Activated CD4-positive, alpha-beta T cell treated with anti-CD3 and anti-CD28 coated beads, Interleukin-2, amount 50 U/mL, for 24 hours (primary cell): ENCODE measurements around the gene APOL1.
"Not testable (repeated sequence)": the region's sequence is repeated elsewhere in the genome, so short reads cannot be mapped to it uniquely, and the experiment has no call there.

Experiments used
- DNase-seq, 2 donors: peaks; one replicate each; pipeline ENCODE4 v3.0.0-alpha.2; 2020; ENCODE audit warnings: low read depth in 1 of 2, low spot score in 1 of 2

Gene APOL1

DNA sequence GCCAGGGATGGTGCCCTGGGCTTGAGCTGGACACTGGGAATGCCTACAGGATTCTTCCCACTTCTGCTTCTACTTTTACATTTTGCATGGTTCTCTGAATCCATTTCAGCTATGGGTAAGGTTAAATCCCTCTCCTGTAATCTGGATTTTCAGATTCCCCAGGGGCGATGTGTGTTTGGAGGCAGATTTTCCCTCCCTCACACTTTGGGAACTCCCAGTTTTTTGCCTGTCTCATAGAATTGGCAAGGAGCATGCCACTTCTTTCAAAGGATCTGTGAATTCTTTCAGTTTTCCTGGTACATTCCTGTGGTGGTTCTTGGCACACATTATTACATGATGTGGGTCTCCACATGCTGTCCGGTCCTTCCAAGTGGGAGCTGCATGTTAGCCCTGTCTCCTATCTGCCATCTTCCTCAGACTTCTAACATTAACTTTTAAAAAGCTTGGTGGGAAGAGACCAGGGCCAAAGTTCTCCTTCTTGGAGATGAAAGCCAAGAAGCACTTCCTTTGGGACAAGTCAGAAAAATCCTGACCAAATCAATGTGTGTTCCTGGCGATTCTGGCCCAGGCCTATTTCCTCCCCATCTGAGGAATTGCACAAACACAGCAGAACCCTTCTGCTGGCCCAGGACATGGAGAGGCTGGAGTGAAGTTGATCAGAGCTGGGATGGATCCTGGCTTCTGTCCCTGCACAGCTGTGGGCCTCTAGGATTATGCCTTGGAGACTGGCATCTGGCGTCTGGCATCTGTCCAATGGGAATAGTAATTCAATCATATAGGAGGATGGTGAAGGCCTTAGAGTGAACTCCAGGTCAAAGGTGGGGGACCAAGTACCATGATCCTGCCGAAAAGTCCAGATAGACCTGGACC, 8.2 kb upstream of the APOL1 start:
- DNase-seq: no peak

DNA sequence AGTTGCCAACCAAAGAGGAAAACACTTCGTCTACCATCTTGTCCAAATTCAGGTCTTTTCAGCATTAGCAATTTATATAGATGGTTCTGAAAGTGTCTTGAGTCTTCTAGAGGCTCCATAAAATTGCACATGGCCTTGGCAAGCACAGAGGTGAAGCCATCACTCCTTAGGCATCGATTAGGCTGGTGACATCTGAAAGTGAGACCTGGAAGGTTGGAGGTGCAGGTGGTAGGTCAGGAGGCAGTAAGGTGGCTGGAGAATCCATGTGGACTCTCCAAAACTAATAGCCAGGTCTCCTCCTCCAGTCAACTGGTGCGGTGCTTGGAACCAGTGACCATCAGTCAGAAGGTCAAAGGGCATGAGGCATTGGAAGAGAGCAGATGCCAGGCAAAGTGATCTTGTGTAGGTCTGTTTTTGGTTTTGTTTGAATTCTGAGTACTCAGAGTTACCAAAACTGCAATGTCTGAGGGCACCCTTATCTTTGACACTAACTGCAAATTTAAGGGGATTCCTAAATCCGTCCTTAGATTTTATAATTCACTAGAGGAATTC, 7.1 kb upstream of the APOL1 start:
- DNase-seq: no peak

DNA sequence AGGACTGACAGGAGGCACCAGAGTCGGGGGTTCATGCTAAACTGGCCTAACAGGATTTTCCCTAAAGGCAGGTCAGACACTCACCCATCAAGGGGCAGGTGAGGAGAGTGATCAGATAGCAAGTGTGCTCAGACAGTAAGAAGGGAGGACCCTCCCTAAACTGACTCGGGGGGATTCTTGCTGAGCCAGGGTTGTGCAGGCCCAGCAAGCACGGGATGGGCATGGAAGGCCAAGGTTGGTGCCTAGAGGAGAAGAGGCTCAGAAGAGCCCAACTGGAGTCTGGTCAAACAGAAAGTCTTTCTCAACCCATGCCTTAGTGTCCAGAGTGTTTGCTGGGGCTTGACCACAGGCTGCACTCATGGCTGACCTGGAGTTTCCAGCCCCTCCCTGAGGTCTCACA, 6.2 kb upstream of the APOL1 start:
- DNase-seq: no peak

DNA sequence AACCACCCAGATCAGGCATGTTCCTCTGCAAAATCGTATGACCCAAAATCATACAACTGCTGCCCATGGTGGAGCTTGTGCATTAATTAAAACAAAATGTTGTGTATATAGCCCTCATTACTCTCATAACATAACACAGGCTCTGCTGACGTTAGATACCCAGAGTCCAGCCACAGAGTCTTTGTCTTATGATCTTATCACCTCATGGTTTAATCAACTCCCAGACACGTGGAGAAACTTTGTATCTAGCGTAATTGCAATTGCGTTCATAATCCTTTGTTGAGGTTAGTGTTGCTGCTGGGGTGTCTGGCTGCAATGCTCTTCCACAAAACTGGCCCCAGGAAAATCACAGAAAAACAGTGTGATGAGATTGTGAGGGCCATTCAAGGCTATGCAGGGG, 5.0 kb upstream of the APOL1 start:
- no peak for DNase-seq

DNA sequence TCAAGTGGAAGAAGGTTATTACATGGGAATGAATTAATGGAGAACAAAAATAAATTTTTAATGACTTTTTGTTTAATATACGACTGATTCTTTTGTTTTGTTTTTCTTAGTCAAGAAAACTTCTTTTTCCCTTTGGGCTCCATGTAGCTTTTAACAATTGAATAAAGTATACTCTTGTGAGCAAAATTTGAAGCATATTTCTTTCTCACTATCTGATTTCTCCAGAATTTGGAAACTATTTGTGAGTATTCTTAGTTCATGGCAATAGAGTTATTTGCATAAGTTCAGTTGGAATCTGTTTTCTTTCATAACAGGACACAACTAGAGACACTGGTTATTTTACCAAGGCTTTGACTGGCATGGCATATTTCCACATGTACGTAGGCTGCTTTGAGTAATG, 3.8 kb upstream of the APOL1 start:
- no peak for DNase-seq

DNA sequence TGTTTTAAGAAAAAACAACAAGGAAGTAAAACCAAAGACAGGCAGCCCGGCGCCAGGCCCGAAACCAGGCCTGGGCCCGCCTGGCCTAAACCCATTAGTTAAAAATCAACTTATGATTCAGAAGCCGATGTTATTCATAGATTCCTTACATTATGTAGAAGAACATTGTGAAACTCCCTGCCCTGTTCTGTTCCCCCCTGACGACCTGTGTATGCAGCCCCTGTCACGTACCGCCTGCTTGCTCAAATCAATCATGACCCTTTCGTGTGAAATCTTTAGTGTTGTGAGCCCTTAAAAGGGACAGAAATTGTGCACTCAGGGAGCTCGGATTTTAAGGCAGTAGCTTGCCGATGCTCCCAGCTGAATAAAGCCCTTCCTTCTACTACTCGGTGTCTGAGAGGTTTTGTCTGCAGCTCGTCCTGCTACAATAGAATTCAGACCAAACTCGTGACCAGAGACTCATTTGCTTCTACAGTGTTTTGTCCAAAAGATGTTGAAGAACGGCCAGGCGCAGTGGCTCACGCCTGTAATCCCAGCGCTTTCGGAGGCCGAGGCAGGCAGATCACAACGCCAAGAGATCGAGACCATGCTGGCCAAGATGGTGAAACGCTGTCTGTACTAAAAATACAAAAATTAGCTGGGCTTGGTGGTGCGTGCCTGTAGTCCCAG, 2.5 kb upstream of the APOL1 start:
- not testable (repeated sequence) for DNase-seq

DNA sequence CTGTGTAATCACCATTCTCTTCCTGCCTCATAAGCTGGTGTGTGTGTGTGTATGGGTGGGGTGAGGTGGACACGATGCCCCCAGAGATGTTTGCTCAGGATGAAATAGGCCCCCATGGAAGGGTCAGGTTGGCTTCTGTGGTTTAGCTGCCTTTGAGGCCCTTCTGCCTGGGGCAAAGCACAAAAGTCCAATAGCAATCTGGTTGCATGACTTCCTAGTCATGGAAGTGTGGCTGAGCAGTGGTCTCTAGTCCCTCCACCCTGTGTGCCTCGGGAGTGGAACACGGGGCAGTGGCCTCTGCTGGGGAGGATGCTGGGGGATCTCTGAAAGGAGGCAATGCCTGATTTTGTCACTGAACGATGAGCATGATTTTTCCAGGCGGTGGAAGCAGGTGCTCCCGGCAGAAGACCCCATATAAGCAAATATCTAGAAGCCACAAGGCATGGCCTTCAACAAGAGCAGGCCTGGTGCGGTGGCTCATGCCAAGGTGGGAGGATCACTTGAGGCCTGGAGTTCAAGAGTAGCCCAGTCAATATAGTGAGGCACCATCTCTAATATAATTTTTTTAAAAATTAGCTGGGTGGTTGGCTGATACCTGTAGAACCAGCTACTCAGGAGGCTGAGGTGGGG, 839 bp upstream of the APOL1 start:
- DNase-seq: not testable (repeated sequence)

DNA sequence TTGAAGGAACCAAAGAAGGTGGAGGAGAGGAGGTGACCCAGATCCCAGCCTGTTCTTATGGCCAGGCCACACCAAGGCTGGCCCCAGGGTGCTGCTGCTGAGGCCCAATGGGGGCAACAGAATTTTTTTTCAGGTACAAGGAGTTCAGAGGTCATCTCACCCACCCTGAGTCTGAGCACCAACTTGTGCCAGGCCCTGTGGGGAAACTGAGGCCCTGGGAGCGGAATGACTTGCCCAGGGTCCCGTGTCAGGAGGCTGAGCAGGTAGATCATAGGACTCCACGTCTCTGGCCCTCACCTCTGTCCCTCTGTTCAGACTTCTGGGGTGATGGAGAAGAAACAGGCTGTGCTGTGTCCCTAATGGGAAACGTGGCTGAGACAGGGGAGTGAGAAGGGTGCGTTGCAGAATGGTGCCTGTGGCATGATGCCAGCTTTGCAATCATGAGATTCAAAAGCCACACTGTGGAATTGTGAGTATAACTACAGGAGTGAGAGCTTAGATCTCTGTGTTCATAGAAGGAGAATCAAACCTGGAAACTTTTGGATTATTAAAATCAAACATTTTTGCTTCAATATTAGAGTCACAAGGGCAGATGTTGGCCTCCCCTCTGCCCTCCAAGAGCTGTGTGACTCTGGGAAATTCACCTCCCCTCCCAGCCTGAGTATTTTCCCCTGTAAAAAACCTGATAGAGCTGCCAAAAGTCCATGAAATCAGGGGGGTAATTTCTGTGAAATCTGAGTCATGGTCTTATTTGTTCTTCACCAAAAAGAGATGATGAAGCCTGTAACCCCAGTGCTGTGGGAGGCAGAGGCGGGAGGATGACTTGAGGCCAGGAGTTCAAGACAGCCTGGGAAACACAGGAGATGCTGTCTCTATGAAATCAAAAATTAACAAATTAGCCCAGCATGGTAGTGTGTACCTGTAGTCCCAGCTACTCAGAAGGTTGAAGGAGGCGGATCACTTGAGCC, 874 bp downstream of the APOL1 start:
- DNase-seq: peak in 1 of 2 donors; percentile 40

DNA sequence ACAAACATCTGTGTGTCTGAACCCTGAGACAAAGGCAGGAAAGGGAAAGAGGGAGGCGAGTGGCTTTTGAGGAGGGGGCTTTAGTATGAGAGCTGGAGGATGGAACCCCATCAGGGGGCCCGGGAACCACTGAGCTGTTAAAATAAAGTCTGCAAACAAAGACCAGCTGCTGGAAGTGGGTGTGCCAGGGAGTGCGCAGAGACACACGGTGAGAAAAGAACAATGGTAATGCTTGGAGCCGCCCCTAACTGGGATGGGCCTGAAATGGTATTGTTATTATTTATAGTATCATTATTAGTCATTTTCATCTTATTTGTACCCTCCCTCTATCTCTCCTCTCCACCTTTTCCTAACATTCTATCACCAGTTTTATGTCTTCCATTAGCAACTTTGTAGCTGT, 2.6 kb downstream of the APOL1 start:
- DNase-seq: not testable (repeated sequence)

DNA sequence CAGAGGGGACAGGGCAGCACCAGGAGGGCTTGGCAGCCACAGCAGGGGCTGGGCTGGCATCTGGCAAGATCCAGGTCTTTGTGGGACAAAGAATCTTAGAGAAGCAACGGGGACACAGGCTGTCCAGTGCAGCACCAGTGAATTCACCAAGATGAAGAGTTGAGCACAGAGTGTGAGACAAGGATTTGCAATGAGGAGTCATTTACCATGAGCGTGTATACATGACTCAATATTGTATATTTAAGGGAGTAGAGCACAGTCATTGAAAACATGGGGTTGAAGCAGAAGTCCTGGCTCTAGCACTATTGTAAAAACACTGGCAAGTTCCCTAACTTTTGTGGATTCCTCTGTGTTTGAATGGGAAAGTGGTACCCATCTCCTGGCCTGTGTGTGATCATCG, 3.5 kb downstream of the APOL1 start:
- no peak for DNase-seq

DNA sequence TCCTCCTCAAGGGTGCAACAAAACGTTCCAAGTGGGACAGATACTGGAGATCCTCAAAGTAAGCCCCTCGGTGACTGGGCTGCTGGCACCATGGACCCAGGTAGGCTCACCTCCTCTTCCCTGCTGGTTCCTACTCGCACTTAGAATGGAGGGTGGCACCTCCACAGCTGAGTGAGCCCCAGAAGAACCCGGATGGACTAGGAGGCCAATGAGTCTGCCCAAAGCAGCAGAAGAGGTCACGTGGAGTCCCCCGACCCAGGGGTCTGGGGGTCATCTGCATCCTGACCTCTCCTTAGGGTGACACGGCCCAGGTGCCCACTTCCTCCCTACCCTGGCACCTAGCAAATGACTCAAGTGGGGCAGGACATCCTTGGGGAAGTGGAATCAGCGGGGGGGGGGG, 4.4 kb downstream of the APOL1 start:
- DNase-seq: no peak

DNA sequence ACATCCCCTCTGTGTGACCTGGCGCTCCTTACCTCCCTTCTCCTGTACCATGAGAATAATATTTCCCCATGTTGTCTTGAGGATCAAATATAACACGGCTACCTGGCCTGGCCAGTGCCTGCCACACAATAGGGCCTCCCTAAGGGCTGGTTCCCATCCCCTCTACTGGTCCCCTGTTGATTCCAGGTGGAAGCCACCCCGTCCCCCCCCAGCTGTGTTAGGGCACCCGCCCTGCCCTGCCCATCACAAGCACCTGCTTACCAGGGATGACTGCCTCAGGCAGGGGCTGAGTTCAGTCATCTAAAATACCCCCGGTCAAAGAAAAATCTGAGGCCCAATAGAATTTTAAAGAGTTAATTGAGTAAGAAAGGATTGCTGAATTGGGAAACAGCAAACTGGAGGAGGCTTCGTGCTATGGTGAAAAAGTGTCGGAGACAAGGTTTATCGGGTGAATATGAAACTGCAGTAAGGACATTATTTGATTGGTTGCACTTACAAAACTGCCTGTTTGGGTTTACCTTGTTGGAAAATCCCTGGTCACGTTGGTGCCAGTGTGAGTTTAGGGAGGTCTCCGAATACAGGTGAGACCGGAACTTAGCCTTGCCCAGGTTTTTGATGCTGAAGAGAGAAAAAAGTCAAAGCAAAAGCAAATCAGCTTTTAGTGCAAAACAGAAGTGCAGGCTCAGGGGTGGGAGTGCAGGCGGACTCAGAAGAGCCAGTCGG, 5.2 kb downstream of the APOL1 start:
- DNase-seq: no peak

DNA sequence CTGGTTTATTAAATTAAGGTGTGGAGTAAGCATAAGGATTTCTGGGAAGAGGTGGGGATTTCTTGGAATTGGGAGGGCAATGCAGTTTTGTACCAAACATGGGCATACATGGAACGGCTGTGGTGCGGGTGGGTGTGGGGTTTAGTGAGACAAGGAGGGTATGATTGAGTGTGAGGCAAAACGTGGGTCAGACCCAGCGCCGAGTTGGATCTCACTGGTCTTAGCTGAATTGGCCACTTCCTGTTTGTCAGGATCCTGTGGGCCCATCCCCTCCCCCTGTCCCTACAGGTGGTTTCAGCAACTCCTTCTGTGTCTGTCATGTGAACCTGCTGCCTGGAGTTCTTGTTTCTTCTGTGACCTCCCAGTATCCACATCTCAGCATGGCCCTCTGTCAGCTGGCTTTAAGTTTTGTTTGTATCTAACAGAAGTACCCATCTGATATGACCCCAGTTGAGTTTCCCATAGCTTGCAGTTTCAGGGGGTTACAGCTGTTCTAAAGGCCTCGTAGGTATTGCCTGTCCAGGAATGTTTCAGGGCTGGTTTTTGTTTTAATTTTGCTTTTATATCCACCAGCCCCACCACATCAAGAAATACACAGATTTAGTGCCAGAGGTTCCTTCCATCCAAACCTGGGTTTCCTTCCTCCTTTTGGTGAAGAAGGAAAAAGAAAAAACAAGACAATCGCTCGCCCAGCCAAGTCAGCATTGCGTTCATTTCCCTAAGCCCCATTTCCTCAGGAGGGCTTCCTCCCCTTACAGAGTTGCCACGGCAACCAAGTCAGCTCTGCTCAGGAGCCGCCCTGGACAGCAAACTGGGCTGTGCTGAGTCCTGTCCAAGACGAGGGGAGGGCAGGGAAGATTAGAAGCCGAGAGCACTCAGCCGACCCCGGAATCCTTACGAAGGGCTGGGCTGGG, 6.0 kb downstream of the APOL1 start:
- DNase-seq: no peak

DNA sequence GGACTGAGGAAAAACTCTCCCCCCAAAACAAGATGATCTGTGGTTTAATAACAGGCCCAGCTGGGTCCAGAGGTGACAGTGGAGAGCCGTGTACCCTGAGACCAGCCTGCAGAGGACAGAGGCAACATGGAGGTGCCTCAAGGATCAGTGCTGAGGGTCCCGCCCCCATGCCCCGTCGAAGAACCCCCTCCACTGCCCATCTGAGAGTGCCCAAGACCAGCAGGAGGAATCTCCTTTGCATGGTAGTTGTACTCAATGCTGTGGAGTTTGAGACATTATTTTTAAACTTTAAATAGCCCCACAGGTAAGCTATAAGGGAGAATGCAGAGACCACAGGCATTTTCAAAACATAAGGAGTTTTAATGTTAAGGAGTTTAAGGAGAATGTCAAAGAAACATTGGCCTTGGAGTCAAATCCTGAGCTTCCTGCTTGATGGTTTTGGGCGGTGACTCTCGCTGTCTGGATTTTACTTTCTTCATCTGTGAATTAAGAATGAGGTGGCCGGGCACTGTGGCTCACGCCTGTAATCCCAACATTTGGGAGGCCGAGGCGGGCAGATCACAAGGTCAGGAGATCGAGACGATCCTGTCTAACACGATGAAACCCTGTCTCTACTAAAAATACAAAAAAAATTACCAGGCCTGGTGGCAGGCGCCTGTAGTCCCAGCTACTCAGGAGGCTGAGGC, 6.8 kb downstream of the APOL1 start:
- DNase-seq: no peak

DNA sequence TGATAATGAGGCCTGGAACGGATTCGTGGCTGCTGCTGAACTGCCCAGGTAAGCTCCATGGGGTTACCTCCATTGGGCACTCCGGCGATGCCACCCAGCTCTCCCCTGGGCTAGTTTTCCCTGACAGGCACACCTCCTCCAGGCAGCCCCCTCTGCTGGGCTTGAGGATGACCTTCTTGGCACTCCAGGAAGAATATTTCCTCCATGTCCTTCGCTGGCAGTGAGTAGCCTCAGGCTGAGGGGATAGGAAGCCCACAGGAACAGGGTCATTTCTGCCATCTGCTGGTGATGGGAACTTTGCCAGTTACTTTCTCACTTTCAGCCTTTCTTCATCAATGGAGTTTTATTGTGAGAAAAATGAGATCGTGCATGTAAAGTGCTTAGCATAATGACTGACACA, 8.7 kb downstream of the APOL1 start:
- DNase-seq: not testable (repeated sequence)

DNA sequence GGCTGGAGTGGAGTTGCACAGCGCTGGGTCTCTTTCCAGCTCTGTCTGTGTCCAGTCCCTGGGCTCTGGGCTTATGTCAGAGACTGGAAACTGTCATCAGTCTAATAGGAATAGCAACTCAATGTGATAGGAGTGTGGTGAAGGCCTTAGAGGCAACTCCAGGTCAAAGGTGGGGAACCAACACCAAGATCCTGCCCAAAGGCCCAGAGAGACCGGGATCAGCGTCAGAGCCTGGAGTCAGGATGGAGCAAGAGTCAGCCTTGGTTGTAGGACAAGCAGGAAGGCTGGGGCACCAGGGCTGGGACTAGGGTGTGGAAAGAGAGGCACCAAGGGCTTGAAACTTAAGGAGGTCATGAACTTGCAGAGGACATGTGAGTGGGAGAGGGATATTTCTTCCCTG, 9.4 kb downstream of the APOL1 start:
- DNase-seq: not testable (repeated sequence)

DNA sequence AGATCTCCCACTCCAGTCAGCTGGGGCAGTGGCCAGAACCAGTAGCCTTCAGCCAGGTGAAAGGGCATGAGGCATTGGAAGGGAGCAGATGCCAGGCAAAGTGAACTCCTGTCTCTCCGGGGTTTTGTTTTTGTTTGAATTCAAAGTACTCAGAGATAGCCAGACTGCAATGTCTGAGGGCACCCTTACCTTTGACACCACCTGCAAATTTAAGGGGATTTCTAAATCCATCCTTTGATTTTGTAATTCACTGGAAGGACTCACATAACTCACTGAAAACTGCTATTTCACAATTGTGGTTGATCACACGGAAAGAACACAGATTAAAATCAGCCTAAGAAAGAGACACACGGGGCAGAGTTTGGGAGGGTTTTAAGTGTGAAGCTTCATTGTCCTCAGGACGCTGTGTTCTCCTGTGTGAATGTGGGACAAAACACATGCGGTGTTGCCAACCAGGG, 10.3 kb downstream of the APOL1 start:
- DNase-seq: not testable (repeated sequence)
